ENCODE data around the gene TBK1.

TBK1 gene

GRCh38 chr12:64476844-64477243 is 24.9 kb downstream of the TBK1 start:
- FAIRE-seq (no peak), DNase-seq (ENCODE audit: insufficient read length) (no peak)
- TF ChIP-seq POLR2AphosphoS5 (IDR thresholded peaks at IDR 0.05; ENCODE audit: low read depth, low read length) (no peak), TAF1 (IDR thresholded peaks at IDR 0.05; ENCODE audit: borderline replicate concordance, low read depth, low read length) (no peak), POLR2A (IDR thresholded peaks at IDR 0.05; ENCODE audit: low read depth, low read length) (no peak)

- FAIRE-seq = no peak
These were observed 26.7 kb downstream of the TBK1 start for GRCh38 chr12:64478661-64479060.

GRCh38 chr12:64480148-64480547 is 28.2 kb downstream of the TBK1 start:
- FAIRE-seq (no peak), DNase-seq (ENCODE audit: insufficient read length) (no peak)
- no peak for TF ChIP-seq TAF1 (IDR thresholded peaks at IDR 0.05; ENCODE audit: borderline replicate concordance, low read depth, low read length)
- no peak for TF ChIP-seq POLR2AphosphoS5 (IDR thresholded peaks at IDR 0.05; ENCODE audit: low read depth, low read length)
- TF ChIP-seq POLR2A (IDR thresholded peaks at IDR 0.05; ENCODE audit: low read depth, low read length) = no peak

More at GRCh38 chr12:64478661-64479060, 26.7 kb downstream of the TBK1 start:
- DNase-seq (ENCODE audit: insufficient read length) = no peak
- TF ChIP-seq TAF1 (IDR thresholded peaks at IDR 0.05; ENCODE audit: borderline replicate concordance, low read depth, low read length) = no peak
- no peak for TF ChIP-seq POLR2AphosphoS5 (IDR thresholded peaks at IDR 0.05; ENCODE audit: low read depth, low read length)
- no peak for TF ChIP-seq POLR2A (IDR thresholded peaks at IDR 0.05; ENCODE audit: low read depth, low read length)

GRCh38 chr12:64486657-64487056 is 34.7 kb downstream of the TBK1 start:
- FAIRE-seq (no peak), DNase-seq (ENCODE audit: insufficient read length) (no peak)
- TF ChIP-seq POLR2AphosphoS5 (IDR thresholded peaks at IDR 0.05; ENCODE audit: low read depth, low read length) = no peak
- no peak for TF ChIP-seq TAF1 (IDR thresholded peaks at IDR 0.05; ENCODE audit: borderline replicate concordance, low read depth, low read length)

GRCh38 chr12:64491718-64492117 is 39.8 kb downstream of the TBK1 start:
- FAIRE-seq (no peak), DNase-seq (ENCODE audit: insufficient read length) (no peak)
- TF ChIP-seq POLR2AphosphoS5 (IDR thresholded peaks at IDR 0.05; ENCODE audit: low read depth, low read length) (no peak), TAF1 (IDR thresholded peaks at IDR 0.05; ENCODE audit: borderline replicate concordance, low read depth, low read length) (no peak), POLR2A (IDR thresholded peaks at IDR 0.05; ENCODE audit: low read depth, low read length) (no peak)

GRCh38 chr12:64493513-64493912 is 41.6 kb downstream of the TBK1 start:
- no peak for FAIRE-seq
- TF ChIP-seq TAF1 (IDR thresholded peaks at IDR 0.05; ENCODE audit: borderline replicate concordance, low read depth, low read length) = no peak
- TF ChIP-seq POLR2AphosphoS5 (IDR thresholded peaks at IDR 0.05; ENCODE audit: low read depth, low read length) = no peak
- no peak for TF ChIP-seq POLR2A (IDR thresholded peaks at IDR 0.05; ENCODE audit: low read depth, low read length)

GRCh38 chr12:64494998-64495729 is 43.2 kb downstream of the TBK1 start:
- FAIRE-seq = no peak
- TF ChIP-seq TAF1 (IDR thresholded peaks at IDR 0.05; ENCODE audit: borderline replicate concordance, low read depth, low read length) (no peak), POLR2A (IDR thresholded peaks at IDR 0.05; ENCODE audit: low read depth, low read length) (no peak), POLR2AphosphoS5 (IDR thresholded peaks at IDR 0.05; ENCODE audit: low read depth, low read length) (no peak)
- DNase-seq (ENCODE audit: insufficient read length) = no peak

More at GRCh38 chr12:64493513-64493912, 41.6 kb downstream of the TBK1 start:
- DNase-seq (ENCODE audit: insufficient read length) = no peak

GRCh38 chr12:64496839-64497400 is 45.0 kb downstream of the TBK1 start:
- TF ChIP-seq POLR2A (IDR thresholded peaks at IDR 0.05; ENCODE audit: low read depth, low read length) = no peak
- TF ChIP-seq POLR2AphosphoS5 (IDR thresholded peaks at IDR 0.05; ENCODE audit: low read depth, low read length) = no peak
- TF ChIP-seq TAF1 (IDR thresholded peaks at IDR 0.05; ENCODE audit: borderline replicate concordance, low read depth, low read length) = no peak
- FAIRE-seq (no peak), DNase-seq (ENCODE audit: insufficient read length) (no peak)

GRCh38 chr12:64497484-64497883 is 45.6 kb downstream of the TBK1 start:
- FAIRE-seq = no peak
- no peak for DNase-seq (ENCODE audit: insufficient read length)
- TF ChIP-seq TAF1 (IDR thresholded peaks at IDR 0.05; ENCODE audit: borderline replicate concordance, low read depth, low read length) = no peak
- no peak for TF ChIP-seq POLR2AphosphoS5 (IDR thresholded peaks at IDR 0.05; ENCODE audit: low read depth, low read length)
- TF ChIP-seq POLR2A (IDR thresholded peaks at IDR 0.05; ENCODE audit: low read depth, low read length) = no peak

GRCh38 chr12:64497903-64498302 is 46.0 kb downstream of the TBK1 start:
- DNase-seq (ENCODE audit: insufficient read length) (no peak), FAIRE-seq (no peak)
- no peak for TF ChIP-seq POLR2AphosphoS5 (IDR thresholded peaks at IDR 0.05; ENCODE audit: low read depth, low read length)
- TF ChIP-seq TAF1 (IDR thresholded peaks at IDR 0.05; ENCODE audit: borderline replicate concordance, low read depth, low read length) = no peak
- TF ChIP-seq POLR2A (IDR thresholded peaks at IDR 0.05; ENCODE audit: low read depth, low read length) = no peak

- DNase-seq (ENCODE audit: insufficient read length) (no peak), FAIRE-seq (no peak)
- TF ChIP-seq TAF1 (IDR thresholded peaks at IDR 0.05; ENCODE audit: borderline replicate concordance, low read depth, low read length) (no peak), POLR2AphosphoS5 (IDR thresholded peaks at IDR 0.05; ENCODE audit: low read depth, low read length) (no peak), POLR2A (IDR thresholded peaks at IDR 0.05; ENCODE audit: low read depth, low read length) (no peak)
These were observed 48.5 kb downstream of the TBK1 start for GRCh38 chr12:64500394-64500793.

- TF ChIP-seq POLR2AphosphoS5 (IDR thresholded peaks at IDR 0.05; ENCODE audit: low read depth, low read length) (no peak), TAF1 (IDR thresholded peaks at IDR 0.05; ENCODE audit: borderline replicate concordance, low read depth, low read length) (no peak), POLR2A (IDR thresholded peaks at IDR 0.05; ENCODE audit: low read depth, low read length) (no peak)
- FAIRE-seq (no peak), DNase-seq (ENCODE audit: insufficient read length) (no peak)
These were observed 49.6 kb downstream of the TBK1 start for GRCh38 chr12:64501486-64501885.

Measured in GM12892 (cell line).